HUDEP-2 (cell line): Measurements from ENCODE around the gene C4orf36.

Source experiments
- DNase-seq, 76 experiments: peaks; one replicate each; lab custom pipeline; 2025; ENCODE audit not compliant: unreplicated experiment in 76 of 76; lab: John Stamatoyannopoulos, UW

The C4orf36 gene

GRCh38 chr4:86870442-86871069 lies 21.7 kb downstream of the C4orf36 start:
- no peak for DNase-seq

DNA sequence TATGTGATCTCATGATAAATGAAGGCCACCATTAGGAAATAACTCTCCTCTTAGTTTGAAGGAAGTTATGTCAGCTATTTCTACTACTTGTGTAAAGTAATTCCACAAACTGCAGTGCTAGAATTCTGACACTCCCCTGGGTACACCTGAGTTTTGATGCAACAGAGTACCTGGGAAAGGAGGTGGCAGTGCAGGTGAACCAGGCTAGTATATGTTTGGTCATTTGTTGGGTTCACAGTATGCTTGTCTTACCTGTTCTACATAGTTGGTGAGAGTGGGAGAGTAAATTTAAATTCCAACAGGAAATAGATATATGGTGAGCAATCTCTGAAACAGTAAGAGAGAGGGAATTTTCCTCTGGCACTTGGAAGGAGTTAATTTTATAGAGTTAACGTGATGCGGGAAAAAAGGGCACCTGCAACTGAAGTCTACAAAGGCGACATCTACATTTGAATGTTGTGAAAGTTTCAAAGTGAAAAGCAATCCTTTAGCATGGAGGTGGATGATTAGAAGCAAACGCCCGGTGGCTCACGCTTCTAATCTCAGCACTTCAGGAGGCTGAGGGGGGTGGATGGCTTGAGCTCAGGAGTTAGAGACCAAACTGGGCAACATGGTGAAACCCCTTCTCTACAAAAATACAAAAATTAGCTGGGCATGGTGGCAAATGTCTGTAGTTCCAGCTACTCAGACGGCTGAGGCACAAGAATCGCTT lies 34.7 kb downstream of the C4orf36 start:
- DNase-seq: no peak

DNA sequence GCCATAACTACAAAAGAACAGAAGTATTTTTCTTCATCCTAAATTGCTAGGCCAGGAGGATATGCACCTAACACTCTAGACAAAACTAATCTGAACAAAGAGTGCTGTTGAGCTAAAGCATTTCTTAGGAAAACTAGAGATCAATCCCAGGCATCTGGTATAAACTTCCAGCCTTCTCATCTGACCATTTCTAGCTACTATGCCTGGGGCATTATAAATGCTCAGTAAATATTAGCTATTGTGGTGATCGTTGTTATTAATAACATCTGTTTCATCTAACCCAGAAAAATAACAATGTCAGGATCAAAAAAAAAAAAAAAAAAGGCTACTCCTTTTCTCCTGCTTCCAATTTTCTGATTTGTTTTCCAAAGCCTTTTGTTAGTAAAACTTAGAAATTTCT lies 35.3 kb downstream of the C4orf36 start:
- no peak for DNase-seq

DNA sequence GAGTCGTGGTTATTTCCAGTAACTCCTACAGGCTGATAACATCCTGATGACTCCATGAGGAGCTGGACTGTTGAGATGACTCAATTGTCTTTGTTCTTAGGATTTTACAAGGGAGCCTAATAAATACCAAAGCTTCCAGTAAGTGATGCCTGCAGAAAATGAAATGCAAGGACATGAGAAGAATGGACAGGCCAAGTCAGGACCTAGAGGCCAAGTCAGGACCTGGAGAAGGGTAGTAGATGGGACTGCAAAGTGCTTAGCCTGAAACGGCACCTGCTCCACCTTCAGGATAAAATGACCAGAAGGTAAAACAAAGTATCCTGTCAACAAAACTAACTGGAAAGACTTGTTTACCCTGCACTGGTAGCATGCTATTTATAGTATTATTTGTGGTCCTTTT lies 36.6 kb downstream of the C4orf36 start:
- DNase-seq: no peak

GRCh38 chr4:86853209-86853608 lies 39.0 kb downstream of the C4orf36 start:
- DNase-seq: no peak

GRCh38 chr4:86848732-86849619 lies 43.2 kb downstream of the C4orf36 start, which contains the start of gene SLC10A6:
SLC10A6 (minus strand) TSS chr4:86849384; CDS start chr4:86849115, 269 bp downstream.
- no peak for DNase-seq

- no peak for DNase-seq
These were observed 44.1 kb downstream of the C4orf36 start for GRCh38 chr4:86848136-86848535.

GRCh38 chr4:86847571-86847970 lies 44.7 kb downstream of the C4orf36 start:
- no peak for DNase-seq

DNA sequence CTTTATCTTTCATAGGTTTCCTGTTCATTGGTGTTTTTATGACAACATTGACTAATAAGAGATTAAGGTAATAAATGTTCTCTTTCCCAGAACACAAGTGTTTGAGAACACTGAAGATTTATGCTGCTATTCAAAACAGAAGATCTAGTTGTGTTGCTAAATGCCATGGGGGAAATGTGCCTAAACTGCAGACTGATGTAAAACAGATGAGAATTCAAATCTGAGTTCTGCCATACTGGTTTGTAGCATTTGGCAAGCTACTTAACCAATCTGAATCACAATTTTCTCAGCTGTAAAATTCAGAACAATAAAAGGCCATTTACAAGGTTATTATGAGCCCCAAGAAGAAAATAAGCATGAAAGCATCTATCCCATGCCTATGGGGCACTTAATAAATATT lies 45.3 kb downstream of the C4orf36 start:
- no peak for DNase-seq

GRCh38 chr4:86845593-86845992 lies 46.6 kb downstream of the C4orf36 start:
- no peak for DNase-seq

GRCh38 chr4:86841309-86841708 lies 50.9 kb downstream of the C4orf36 start:
- no peak for DNase-seq

DNA sequence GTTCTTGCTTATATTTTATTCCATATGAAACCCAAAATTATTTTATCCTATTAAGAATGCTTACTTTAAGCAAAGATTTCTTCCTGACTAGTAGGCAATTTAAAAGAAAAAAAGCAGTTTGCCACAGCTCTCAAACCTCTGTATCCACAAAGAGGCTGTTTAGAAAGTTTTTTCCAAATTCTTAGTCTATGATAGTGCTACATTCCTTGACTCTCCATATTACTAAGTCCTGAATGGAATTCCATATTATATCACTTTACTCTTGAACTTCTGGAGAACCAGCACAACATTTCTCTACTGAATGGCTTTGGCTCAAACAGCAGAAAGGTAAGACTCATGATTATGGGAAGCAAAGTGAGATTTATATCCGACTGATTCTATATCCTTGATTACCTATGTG lies 51.4 kb downstream of the C4orf36 start:
- DNase-seq: no peak

DNA sequence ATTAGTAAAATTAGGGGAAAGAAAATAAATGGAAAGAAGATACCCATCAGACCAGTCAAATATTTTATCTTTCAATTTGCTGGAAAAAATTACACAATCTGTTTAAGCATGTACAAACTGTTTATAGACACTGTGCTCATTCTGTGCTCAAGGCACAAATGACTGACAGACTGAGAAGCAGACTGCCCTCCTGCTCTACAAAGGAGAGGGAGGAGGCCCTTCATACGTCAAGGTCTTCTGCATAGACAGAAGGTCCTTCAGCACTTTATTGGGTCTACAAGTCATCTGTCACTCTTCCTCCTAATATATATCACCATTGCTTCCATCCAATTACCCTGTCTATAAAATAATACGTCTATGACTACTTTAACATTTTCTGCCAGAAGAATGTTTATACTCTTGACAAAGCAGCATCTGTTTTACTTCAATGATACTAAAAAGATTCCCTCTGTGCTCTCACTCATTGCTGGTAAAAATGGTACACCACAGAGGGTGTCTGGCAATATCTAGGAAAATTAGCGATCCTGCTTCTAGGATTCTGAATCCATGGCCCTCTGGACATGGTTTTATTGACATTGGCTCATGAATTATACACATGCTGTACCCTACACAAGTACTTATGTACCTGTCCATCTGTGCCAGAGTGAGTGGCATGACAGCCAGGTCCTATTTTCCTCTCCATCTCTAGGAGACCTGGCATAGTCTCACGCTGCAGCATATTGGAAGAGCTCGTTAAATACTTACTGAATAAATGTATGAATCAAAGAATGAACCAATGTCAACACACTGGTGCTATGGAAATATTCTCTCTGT lies 54.3 kb downstream of the C4orf36 start:
- DNase-seq: no peak

- DNase-seq: no peak
These were observed 56.5 kb downstream of the C4orf36 start for GRCh38 chr4:86835677-86836076.

- no peak for DNase-seq
These were observed 57.3 kb downstream of the C4orf36 start for GRCh38 chr4:86834901-86835300.

GRCh38 chr4:86833615-86834014 lies 58.6 kb downstream of the C4orf36 start:
- DNase-seq: no peak

DNA sequence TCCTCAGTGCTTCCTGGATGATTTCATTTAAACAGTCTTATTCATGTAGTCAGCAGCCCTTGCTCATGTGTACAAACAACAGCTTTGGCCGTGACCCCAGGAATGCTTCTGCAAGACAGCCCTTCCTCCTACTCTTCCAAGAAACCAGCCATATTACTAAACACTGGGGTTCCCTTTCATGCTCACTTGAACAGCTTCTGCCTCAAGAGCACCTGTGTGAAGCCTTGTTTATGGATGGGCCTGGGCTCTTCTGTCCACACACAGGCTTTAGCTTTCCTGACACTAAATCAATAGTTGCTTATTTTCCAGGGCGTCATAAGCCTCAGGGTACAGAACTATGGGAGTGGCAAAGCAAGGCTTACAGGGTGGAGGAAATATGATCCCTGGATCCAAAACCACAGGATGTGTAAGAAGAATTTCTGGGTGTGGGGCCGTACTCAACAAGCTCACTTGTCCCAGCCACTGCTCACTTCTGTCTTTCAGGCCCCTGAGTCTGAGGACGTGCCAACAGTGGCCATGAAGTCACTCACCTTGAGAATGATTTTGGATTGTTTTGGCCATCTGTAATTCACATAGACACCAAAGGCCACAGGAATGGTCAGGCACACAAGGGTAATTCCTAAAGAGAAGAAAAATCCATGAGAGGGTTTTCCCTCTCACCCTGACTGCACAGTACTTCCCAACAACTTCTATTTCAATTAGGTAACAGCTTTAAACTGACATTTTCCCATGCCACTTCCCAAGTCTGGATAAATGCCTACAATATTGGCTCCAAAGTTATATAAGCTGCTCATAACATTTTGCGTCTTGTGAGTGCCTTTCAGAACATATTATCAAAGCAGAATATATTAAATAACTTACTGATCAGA lies 60.7 kb downstream of the C4orf36 start:
- no peak for DNase-seq
